OCI-LY7 (cell line): ENCODE data around the gene IL24. TPM values are rescaled to one million over a fixed set of nuclear protein-coding genes. Genes with fewer than 3 reads are reported as not detected.

Experiments used
- BruUV-seq: library from RNA; stranded (reverse); fragments of 400-500 nt; replicated peaks from 2 replicates; lab custom pipeline; 2021; lab: Mats Ljungman, UMichigan
- CTCF ChIA-PET: fragments of 300-600 bp; sonication (Branson Sonifier 250); formaldehyde crosslinking; loops from one replicate; lab custom pipeline; 2022; ENCODE audit warnings: antibody characterized with exemption; ENCODE audit not compliant: unreplicated experiment; lab: Charles Lee
- POLR2A ChIA-PET: fragments of 300-600 bp; sonication (Branson Sonifier 250); formaldehyde crosslinking; loops from one replicate; lab custom pipeline; 2022; ENCODE audit warnings: antibody characterized with exemption; lab: Charles Lee
- DNase-seq: peaks from one replicate; pipeline ENCODE4 v3.0.0-alpha.2; 2015; ENCODE audit warnings: low spot score
- H2AFZ ChIP-seq: fragments of 200-600 bp; sonication (generic), shearing (Covaris generic); 2 replicates; pipeline ENCODE4 v1.6.1; 2014; ENCODE audit warnings: mild to moderate bottlenecking, antibody characterized with exemption, low read length, moderate library complexity
- H3K27ac ChIP-seq: fragments of 200-600 bp; sonication (generic); 2 replicates; pipeline ENCODE4 v1.5.1; 2014; ENCODE audit warnings: mixed run types, low read depth, mild to moderate bottlenecking, moderate library complexity, low read length, inconsistent platforms; ENCODE audit not compliant: poor library complexity, severe bottlenecking
- H3K36me3 ChIP-seq: fragments of 200-600 bp; sonication (generic); 2 replicates; pipeline ENCODE4 v1.6.1; 2014; ENCODE audit warnings: mild to moderate bottlenecking, antibody characterized with exemption, low read length, moderate library complexity, mixed read lengths; ENCODE audit not compliant: insufficient read depth
- H3K4me1 ChIP-seq: fragments of 200-600 bp; sonication (generic); 2 replicates; pipeline ENCODE4 v1.5.1; 2014; ENCODE audit warnings: mild to moderate bottlenecking, low read length; ENCODE audit not compliant: insufficient read depth, poor library complexity, severe bottlenecking
- H3K4me2 ChIP-seq: fragments of 200-600 bp; sonication (generic); 2 replicates; pipeline ENCODE4 v1.6.1; 2014; ENCODE audit warnings: mild to moderate bottlenecking, low read length
- H3K4me3 ChIP-seq: fragments of 200-600 bp; sonication (generic); 2 replicates; pipeline ENCODE4 v1.5.1; 2014; ENCODE audit warnings: mild to moderate bottlenecking, low read depth, low read length; ENCODE audit not compliant: poor library complexity, severe bottlenecking
- H3K79me2 ChIP-seq: fragments of 200-600 bp; sonication (generic); 2 replicates; pipeline ENCODE4 v1.6.1; 2016; ENCODE audit warnings: low read depth, mild to moderate bottlenecking, low read length, moderate library complexity, mixed read lengths; ENCODE audit not compliant: insufficient read depth
- H3K9me2 ChIP-seq: fragments of 200-600 bp; sonication (generic); 2 replicates; pipeline ENCODE4 v1.6.1; 2016; ENCODE audit warnings: mild to moderate bottlenecking, low read length, mixed read lengths; ENCODE audit not compliant: insufficient read depth
- H3K9me3 ChIP-seq: fragments of 200-600 bp; sonication (generic); 2 replicates; pipeline ENCODE4 v1.6.1; 2014; ENCODE audit warnings: mild to moderate bottlenecking, mixed run types, low read length, mixed read lengths
- H4K20me1 ChIP-seq: fragments of 200-600 bp; sonication (generic); 2 replicates; pipeline ENCODE4 v1.6.1; 2014; ENCODE audit warnings: mild to moderate bottlenecking, antibody characterized with exemption, low read length, moderate library complexity, mixed read lengths; ENCODE audit not compliant: insufficient read depth
- CTCF ChIP-seq: fragments of 200-600 bp; sonication (generic); conservative IDR thresholded peaks from 2 replicates; pipeline ENCODE4 v1.5.1; 2014; ENCODE audit warnings: mild to moderate bottlenecking, antibody characterized with exemption, low read length, moderate library complexity, mixed read lengths
- EZH2phosphoT487 ChIP-seq: fragments of 200-600 bp; sonication (generic); IDR thresholded peaks from 2 replicates; pipeline ENCODE4 v1.6.1; 2018; ENCODE audit warnings: low read depth, borderline replicate concordance, mild to moderate bottlenecking, mixed run types, antibody characterized with exemption, low read length, moderate library complexity, mixed read lengths
- intact Hi-C: fragments of 100-400 bp; cut with micrococcal nuclease; formaldehyde crosslinking; loops from one replicate; pipeline ENCODE4 v1.10.0; 2022; ENCODE audit not compliant: unreplicated experiment
- total RNA-seq, 2 experiments: library from RNA; depleted of rRNA in 1 of 2; stranded (reverse); fragments of >200 nt in 1 of 2; shearing (Covaris generic) in 1 of 2; gene quantifications; 2 replicates each; pipeline ENCODE4 v1.2.3, GENCODE V29; 2014 to 2022

The IL24 gene
- total RNA-seq, 2 experiments from 2014 or later, result not detected

- peaks cover 16% of the 10 kb centered on the region for H3K4me1 ChIP-seq
- DNase-seq, result peak; percentile 70
- BruUV-seq, result no TSS peak
- peak overlapping the region; percentile 18; the same call in 1 of the 2 replicates for H2AFZ ChIP-seq
- no peak overlapping the region for H3K27ac ChIP-seq
- TF ChIP-seq EZH2phosphoT487 (no peak), CTCF (no peak)
- H3K9me3 ChIP-seq, result no peaks in the 10 kb centered on the region
- CTCF ChIA-PET, result no interaction called here
- H3K4me3 ChIP-seq, result no peak overlapping the region
- intact Hi-C loops, result no loop called here
- no peaks in the 10 kb centered on the region for H3K36me3 ChIP-seq
- H3K79me2 ChIP-seq, result no peaks in the 10 kb centered on the region
- POLR2A ChIA-PET, result interaction anchor here (0.5 to 1.2 kb wide), 3 partner anchors 35 to 270 kb away, joined by 3 read pairs; partner anchors contain the start of gene DYRK3
- no peaks in the 10 kb centered on the region for H3K9me2 ChIP-seq
- H4K20me1 ChIP-seq, result no peaks in the 10 kb centered on the region
- peak overlapping the region; percentile 49 for H3K4me2 ChIP-seq
Observed at GRCh38 chr1:206905295-206906164, 8.3 kb downstream of the IL24 start.

- CTCF ChIA-PET, result no interaction called here
- intact Hi-C loops, result no loop called here
- no peak overlapping the region for H3K27ac ChIP-seq
- H3K4me1 ChIP-seq, result peaks cover 16% of the 10 kb centered on the region
- H3K9me3 ChIP-seq, result no peaks in the 10 kb centered on the region
- TF ChIP-seq CTCF (no peak), EZH2phosphoT487 (no peak)
- H3K4me2 ChIP-seq, result no peak overlapping the region
- POLR2A ChIA-PET, result interaction anchor here (1.8 kb wide), 1 partner anchor 9 kb away, joined by 3 read pairs; no protein-coding TSS in a partner anchor
- H4K20me1 ChIP-seq, result no peaks in the 10 kb centered on the region
- H3K79me2 ChIP-seq, result no peaks in the 10 kb centered on the region
- DNase-seq, result no peak
- no peaks in the 10 kb centered on the region for H3K36me3 ChIP-seq
- no peak overlapping the region for H2AFZ ChIP-seq
- H3K4me3 ChIP-seq, result no peak overlapping the region
- no peaks in the 10 kb centered on the region for H3K9me2 ChIP-seq
- BruUV-seq, result no TSS peak
Observed at GRCh38 chr1:206907304-206907991, 10.2 kb downstream of the IL24 start.
